Stimulated activated CD8-positive, alpha-beta memory T cell treated with anti-CD3 and anti-CD28 coated beads, Interleukin-2, amount 100 ng/mL, for 48 hours (primary cell): ENCODE results near the gene CARMIL1.
"Not testable (repeated sequence)": the region's sequence is repeated elsewhere in the genome, so short reads cannot be mapped to it uniquely, and the experiment has no call there.

Experiments used
- DNase-seq, 2 donors: peaks; one replicate each; pipeline ENCODE4 v3.0.0-alpha.2; 2020; ENCODE audit warnings: low read depth in 2 of 2

CARMIL1 gene

DNA sequence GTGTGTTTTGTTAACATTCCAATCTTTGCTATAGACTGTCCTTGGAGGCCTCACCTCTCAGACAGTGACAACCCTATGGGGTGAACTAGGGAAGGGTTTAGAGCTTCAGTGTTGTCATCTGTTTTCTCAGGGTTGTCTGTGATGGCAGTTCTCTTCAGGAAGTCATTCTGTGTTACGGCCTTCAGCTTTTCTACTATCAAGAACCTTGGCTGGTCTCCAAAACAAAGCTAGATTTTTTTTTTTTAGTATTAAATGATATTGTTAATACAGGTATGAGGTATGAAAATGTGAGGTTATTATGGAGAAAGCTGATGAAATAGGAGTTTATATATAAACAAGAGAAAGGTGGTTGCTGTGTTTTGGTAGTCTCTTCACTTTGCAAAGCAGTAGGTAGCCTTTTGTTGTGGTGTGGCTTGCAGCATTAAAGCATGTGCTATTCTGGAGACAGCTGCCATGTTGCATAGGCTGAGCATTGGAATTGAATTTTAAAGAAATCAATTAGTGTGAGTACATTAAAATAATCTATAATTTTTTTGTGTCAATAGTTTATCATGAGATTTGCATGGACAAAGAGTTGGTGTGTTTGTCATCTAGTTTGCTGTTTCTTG is 162.6 kb downstream of the CARMIL1 start:
- DNase-seq = no peak

DNA sequence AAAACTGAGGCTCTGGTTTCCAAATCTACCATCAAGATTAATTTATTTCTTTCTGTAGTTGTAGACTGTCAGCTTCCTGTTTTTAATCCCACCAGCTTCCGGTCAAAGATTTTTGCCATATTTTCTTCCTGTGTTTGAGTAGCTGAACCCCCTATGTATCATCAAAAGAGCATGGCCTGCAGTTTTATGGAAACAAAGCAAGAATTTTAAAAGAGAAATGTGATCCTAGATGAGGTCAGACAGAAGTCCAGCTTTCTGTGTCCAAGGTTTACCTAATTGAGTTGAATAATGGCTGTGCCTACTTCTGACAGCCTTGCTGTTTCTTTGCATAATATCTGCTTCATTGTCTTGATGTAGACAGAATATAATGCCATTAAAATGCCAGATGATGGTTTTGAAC is 163.7 kb downstream of the CARMIL1 start:
- DNase-seq = no peak

GRCh38 chr6:25444521-25444920 is 165.3 kb downstream of the CARMIL1 start:
- not testable (repeated sequence) for DNase-seq

- no peak for DNase-seq
Measured at GRCh38 chr6:25446830-25447569, 167.8 kb downstream of the CARMIL1 start.

DNA sequence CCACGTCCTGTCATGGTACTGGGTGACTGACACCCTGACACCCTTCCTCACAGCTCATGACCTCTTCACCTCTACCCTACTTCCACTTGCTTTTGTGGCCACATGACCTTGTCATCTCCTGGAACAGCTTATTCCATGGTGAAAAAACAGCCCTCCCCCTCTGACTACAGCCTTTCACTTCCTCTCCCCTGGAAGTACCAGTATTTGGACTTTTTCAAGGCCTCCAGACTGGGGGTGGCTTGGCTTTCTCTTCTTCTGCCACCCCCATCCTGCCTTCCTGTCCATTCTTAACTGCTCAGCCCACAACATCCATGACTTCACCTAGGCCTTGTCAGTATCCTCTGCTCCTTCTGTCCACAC is 168.4 kb downstream of the CARMIL1 start:
- DNase-seq = no peak

DNA sequence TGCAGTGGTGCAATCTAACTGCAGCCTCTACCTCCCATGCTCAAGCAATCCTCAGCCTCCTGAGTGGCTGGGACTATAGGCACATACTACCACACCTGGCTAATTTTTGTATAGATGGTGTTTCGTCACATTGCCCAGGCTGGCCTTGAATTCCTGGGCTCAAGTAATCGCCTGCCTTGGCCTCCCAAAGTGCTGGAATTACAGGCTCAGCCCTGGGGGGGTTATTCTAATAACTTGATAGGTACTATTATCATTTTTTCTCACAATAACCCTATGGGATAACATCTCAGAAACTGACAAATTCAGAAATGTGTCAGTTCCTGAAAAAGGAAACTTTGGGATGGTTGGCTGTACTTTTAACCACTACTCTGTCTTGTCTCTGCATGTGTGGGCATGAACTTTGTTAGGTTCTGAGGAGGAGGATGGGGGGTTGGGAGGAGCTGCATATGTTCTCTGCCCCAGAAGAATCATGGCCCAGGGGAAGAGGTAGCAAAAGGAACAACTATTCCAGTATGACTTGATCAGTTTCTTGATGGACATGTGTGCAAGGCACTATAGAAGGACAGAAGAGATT is 169.9 kb downstream of the CARMIL1 start:
- DNase-seq = no peak

DNA sequence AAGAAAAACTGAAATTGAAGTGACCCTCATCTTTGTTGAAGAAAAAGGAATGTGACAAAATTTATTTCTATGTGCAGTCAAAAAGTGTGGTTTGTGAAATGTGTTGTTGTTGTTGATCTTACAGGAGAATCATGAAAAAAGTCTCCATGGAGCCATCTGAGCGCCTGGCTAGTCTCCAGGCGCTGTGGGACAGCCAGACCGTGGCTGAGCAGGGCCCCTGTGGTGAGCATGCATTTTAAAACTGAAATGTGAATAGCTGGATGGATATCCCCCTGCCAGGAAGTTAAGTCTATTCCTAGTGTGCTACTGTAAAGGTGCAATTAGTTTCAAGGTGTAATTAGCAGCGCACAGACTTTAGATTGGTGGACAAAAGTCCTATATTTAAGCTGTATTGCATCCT is 170.6 kb downstream of the CARMIL1 start:
- DNase-seq = no peak

DNA sequence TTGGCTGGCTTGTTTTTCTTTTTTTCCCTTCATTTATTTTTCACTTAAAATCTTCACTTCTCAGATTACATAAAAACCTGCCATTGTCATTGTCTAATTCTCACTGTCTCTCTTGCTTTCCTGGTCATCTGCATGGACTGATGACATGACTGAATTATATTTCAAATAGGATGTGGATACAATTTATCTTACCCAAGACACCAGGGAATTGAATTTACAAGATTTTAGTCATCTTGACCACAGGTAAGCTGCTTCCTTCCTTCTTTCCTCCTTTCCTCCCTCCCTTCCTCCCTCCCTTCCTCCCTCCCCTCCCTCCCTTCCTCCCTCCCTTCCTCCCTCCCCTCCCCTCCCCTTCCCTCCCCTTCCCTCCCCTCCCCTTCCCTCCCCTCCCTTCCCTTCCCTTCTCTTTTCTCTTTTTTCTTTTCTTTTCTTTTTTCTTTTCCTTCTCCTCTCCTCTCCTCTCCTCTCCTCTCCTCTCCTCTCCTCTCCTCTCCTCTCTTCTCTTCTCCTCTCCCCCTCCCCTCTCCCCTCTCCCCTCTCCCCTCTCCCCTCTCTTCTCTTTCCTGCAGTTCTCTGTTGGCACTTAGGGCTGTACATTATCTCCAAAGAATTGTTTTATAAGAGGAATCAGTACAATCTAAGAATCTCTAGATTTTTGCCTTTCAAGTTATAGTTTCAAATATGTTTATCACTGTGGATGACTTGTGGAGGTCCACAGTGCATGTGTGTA is 171.5 kb downstream of the CARMIL1 start:
- no peak for DNase-seq

DNA sequence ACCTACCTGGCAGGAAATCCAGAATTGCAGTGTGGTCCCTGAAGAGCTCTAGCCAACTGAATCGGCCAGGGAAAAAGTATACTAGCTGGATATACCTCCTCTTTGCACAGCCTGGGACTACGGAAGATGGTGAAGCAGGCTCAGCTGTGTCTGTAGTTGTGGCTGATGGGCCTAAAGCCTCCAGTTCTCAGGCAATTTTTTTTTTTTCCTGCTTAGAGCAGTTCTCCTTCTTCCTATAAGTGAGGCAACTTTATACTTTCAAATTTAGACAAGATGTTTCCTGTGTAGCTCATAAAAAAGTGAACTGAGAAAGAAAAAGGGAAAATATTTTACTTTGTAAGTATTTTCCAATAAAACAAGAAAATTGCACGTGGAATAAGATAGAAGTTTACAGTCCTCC is 172.9 kb downstream of the CARMIL1 start:
- no peak for DNase-seq

- no peak for DNase-seq
Measured at GRCh38 chr6:25453288-25453687, 174.1 kb downstream of the CARMIL1 start.

- no peak for DNase-seq
Measured at GRCh38 chr6:25454136-25454535, 175.0 kb downstream of the CARMIL1 start.

GRCh38 chr6:25456249-25457040 is 177.3 kb downstream of the CARMIL1 start:
- no peak for DNase-seq

- no peak for DNase-seq
Measured at GRCh38 chr6:25457516-25457915, 178.3 kb downstream of the CARMIL1 start.

DNA sequence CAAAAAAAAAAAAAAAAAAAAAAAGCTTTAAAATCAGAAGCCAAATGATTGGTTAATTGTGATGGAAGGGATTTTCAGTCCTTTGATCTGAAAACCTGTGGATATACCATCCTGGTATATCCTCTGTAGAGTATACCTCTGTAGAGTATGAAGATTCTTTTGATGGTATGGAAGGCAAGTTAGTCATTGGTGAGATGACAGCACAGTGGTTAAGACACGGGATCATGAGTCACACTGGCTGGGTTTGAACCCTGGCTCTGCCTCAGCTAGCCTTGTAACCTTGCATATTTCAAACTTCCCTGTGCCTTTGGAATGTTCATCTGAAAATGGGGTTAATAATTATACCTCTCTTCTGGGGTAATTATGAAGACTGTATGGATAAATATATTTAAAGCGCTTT is 179.3 kb downstream of the CARMIL1 start:
- DNase-seq = no peak

DNA sequence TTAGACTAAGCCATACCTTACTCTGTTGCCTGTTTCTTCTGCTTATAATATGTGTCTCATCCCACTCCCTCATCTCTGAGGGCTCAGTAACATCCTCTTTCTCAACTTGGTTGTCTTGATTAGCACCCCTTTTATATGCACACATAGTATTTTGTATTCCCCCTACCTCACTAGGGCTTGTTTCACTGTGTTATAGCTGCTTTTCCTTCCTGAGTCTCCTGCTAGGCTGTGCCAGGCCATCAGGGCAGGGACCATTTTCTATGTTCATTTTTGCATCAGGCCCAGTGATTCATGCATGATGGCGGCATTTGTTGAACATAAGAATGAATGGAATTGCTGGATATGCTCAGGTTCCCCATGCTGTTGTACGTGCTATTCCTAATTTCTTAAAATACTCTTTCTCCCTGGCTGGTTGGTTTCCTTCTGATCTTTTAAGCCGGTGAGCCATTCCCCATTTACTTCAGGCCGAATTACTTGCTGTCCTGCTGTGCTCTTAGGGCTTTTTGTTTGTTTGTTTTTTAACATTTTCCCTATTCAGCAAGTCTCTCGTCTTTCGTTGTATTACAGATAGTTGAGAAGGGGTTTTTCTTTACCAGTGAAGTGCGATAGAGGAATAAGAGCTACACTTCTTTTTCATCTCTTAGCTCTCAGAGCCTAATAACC is 183.2 kb downstream of the CARMIL1 start:
- no peak for DNase-seq

DNA sequence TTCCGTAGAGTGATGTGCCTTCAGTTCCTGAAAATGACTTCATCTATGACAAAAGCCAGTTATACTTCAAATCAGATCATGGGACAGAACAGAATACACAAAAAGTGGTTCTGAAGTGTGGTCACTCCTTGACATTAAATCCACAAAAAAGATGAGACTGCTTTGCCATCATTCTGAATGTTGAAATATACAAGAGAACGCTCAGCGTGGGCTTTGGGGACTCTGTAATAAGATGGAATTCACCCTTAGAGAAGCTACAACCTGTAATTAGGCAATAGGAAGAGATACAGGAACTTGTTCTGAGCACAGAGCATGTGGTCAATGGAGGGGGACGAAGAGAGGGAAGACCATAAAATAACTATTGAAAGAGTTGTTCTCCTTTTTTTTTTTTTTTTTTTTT is 184.3 kb downstream of the CARMIL1 start:
- DNase-seq = no peak

DNA sequence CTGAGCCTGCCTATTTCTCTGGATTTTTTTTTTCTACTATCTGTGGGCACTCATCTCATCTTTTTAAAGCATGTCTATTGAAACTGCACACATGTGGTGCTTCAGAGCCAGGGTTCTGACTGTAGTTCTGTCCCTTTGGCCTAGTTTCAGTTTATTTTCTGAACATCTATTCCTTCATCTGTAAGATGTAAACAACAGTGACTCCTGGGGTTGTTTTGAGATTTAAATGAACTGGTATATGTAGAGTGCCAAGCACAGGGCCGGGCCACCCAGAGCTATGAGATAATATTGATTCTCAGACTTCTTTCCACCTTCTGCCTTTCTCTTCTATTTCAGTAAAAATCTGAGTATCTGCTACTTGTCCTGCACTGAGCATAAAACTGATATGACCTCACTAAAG is 185.1 kb downstream of the CARMIL1 start:
- DNase-seq = no peak

- DNase-seq = no peak
Measured at GRCh38 chr6:25465941-25466340, 186.8 kb downstream of the CARMIL1 start.

DNA sequence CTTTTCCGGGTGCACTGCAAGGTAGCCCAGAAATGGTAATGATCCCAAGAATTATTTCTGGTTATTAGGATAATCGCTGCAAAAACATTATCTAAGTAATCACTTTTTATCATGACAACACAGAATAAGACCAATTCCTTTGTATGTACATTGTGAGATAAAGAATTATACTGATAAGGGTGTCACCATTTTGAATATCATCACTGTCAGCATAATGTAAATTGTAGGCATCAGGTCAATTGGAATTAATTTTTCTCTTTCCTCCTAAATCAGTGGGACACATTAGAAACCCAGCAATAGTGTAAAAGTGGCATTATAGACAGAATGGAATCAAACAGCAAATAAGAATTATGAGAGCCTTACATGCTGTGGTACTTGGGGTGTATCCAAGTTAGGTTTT is 189.7 kb downstream of the CARMIL1 start:
- DNase-seq = no peak

GRCh38 chr6:25469797-25470388 is 190.7 kb downstream of the CARMIL1 start:
- no peak for DNase-seq

- no peak for DNase-seq
Measured at GRCh38 chr6:25472306-25472705, 193.1 kb downstream of the CARMIL1 start.
